Thyroid gland (tissue), 4 donors: ENCODE measurements around the gene NUP62.

Experiments used
- POLR2A ChIP-seq, 2 donors: fragments of 450-650 bp; IDR thresholded peaks; one replicate each; pipeline ENCODE4 v1.6.1; 2017; ENCODE audit warnings: antibody characterized with exemption in 2 of 2, mild to moderate bottlenecking in 2 of 2, moderate library complexity in 1 of 2
- TF ChIP-seq, protein P1 (sequence below), 6 experiments: fragments of 200-600 bp in 3 of 6; fragments of 450-650 bp in 3 of 6; sonication (generic) in 3 of 6; IDR thresholded peaks; one replicate each; pipeline ENCODE4 v1.5.1; 2016 to 2019; ENCODE audit warnings: antibody characterized with exemption in 6 of 6, mild to moderate bottlenecking in 2 of 6, inconsistent platforms in 1 of 6, moderate library complexity in 1 of 6

DNA sequence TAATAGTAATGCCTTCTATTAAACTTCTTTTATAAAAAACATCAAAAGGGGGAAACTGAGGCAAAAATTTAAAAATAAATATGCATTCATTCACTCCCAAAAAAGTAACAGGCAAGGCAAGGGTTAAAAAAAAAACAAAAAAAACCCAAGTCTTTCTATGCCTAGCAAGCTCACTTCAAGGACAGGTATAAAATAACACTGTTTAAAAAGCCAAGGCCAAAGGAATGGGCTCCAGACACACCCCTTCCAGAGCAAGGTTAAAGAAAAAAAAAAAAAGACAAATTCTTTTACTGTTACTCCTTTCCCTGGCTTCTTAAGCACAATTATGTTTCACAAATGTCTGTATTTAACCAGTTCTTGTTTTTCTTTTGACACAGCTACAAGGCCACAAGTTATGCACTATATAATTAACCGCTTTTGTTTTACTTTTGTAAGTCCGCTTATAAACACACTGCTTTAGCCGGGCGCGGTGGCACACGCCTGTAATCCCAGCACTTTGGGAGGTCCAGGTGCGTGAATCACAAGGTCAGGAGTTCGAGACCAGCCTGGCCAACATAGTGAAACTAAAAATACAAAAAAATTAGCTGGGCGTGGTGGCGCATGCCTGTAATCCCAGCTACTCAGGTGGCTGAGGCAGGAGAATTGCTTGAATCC lies 28.1 kb upstream of the NUP62 start:
- TF ChIP-seq, protein P1, sequence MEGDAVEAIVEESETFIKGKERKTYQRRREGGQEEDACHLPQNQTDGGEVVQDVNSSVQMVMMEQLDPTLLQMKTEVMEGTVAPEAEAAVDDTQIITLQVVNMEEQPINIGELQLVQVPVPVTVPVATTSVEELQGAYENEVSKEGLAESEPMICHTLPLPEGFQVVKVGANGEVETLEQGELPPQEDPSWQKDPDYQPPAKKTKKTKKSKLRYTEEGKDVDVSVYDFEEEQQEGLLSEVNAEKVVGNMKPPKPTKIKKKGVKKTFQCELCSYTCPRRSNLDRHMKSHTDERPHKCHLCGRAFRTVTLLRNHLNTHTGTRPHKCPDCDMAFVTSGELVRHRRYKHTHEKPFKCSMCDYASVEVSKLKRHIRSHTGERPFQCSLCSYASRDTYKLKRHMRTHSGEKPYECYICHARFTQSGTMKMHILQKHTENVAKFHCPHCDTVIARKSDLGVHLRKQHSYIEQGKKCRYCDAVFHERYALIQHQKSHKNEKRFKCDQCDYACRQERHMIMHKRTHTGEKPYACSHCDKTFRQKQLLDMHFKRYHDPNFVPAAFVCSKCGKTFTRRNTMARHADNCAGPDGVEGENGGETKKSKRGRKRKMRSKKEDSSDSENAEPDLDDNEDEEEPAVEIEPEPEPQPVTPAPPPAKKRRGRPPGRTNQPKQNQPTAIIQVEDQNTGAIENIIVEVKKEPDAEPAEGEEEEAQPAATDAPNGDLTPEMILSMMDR (IDR thresholded peaks at IDR 0.05), result no peak
- no peak for TF ChIP-seq POLR2A (IDR thresholded peaks at IDR 0.05)
